LHCN-M2 (cell line): ENCODE results near the gene LINGO3. TPM values are rescaled to one million over a fixed set of nuclear protein-coding genes. Genes with fewer than 3 reads are reported as not detected.

Experiments used
- DNase-seq: peaks from one replicate; pipeline ENCODE4 v3.0.0-alpha.2; 2012; ENCODE audit warnings: low read depth
- total RNA-seq: library from RNA; depleted of rRNA; stranded (reverse); fragments of >200 nt; gene quantifications from 2 replicates; pipeline ENCODE4 v1.2.3, GENCODE V29; 2014

LINGO3 gene
- total RNA-seq, 1 experiment from 2014 or later: not detected

DNA sequence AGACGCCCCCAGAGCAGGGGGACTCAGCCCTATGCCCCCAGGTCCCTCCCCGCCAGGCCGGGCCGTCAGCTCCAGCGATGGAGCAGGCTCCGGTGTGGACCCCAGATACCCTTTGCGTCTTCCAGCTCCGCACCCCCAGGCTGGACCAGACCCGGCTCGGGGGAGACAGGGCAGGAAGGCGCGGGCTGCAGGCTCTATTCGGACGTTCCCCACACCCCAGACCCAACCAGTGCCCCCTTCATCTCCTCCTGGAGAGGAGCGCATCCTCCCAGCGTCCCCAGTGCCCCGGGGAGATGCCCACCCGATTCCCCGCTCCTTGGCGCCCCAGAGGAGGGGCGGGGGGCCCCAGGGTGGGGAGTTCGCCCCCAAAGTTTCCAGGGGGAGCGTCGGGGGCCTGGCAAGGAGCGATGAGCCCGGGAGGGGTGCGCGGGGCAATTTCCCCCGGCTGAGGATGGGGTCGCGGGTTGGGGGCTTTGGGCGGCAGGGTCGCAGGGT is 389 bp downstream of the LINGO3 start:
- no peak for DNase-seq

DNA sequence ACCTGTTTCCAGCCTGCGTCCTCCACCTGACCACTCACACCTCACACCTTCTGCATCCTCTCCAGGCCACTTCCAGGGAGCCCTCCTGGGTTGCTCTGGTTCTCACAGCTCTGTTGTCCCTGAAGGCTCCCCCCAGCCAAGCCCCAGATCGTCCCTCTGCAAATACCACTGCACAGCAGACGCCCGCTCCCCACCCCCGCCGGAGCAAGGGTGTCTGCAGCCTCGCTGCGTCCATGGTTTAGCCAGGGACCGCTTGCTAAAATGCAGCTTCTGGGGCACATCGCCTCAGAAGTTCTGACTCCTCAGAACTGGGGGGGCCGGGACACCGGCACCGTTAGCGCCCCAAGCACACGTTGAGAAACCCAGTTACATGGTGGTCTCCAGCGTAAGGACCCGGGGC is 983 bp downstream of the LINGO3 start:
- no peak for DNase-seq

DNA sequence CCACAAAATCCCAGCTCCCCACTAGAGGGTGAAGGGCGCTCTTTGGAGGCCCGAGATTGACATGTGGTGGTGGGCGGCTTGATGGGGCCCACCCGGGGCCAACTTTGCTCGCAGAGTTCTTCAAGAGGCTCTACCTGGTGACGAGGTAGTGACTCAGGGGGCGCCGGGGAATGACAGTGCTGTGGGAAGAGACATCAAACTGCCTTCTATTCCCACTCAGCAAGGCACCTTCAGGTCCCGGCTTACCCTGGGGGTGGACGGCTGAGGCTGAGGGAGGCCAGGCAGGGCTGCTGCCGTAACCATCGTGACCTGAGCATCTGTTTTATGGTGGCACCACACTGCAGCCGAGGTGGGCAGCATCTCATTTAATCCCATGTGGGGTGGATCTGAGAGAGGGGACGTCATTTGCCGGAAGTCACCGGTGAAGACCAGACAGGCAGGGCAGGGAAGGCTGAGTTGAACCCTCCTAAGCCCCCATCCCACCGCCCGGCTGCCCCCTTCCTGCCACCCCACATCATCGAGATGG is 1.6 kb downstream of the LINGO3 start:
- no peak for DNase-seq

DNA sequence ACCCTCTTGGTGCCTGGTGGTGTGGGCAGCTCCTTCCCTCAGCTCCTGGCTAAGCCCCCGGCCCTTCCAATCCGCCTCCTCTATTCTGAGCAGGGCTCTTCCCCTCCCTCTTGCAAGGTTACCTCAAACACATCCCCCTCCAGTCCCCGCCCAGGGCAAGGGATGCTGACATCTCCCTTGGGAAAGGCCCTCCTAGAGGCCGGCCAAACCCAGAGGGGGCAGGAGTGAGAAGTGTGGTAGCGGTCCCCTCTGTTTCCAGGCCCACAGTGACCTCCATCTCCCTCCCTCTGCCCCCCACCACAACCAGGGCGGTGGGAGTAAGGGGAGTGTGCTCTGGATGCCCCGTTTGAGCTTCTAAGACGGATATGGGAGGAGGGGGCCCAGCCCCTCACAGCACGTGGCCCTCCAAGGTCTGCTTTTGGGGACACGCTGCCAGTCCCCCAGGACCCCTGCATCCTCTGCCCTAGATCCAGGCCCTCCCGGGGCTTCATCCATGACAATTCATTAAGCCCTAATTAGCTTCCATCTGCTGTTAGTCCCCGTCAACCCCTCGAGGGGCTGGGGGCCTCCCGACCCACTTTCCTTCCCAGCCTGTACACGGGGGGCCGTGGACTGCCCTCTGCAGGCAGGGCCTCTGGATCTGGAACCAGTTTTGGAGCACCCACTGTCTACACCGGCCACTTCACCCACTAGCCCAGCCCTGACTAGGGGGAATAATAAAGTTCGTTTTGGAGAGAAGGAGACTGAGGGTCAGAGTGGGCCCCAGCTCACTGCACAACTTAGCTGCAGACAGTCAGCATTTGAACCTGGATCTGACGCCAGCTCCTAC is 2.3 kb downstream of the LINGO3 start:
- DNase-seq: no peak

DNA sequence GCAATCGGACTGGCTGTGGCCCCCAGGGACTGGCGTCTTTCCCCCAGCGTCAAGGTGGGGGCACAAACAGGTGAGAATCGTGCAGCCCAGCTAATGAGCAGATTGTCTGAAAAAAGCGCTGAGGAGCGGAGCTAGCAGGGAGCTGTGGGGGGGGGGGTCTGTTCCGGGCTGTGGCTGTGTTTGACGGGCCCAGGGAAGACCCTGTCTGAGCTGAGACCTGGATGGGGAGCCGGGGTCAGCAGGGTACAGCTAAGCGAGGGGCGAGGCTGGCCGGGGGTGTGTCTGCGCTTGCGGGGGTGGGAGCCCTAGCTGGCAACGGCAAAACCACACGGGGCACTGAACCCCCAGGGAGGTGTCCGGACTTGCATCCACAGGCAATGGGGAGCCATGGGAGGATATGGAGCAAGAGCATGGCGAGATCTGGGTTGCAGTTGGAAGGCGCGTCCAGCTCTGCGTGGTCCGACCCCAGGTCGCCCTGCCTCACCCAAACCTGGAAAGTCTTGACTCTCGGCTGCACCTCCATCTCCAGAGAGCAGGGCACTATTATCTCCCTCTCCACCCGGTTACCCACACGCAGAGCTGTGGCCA is 4.6 kb downstream of the LINGO3 start:
- no peak for DNase-seq

DNA sequence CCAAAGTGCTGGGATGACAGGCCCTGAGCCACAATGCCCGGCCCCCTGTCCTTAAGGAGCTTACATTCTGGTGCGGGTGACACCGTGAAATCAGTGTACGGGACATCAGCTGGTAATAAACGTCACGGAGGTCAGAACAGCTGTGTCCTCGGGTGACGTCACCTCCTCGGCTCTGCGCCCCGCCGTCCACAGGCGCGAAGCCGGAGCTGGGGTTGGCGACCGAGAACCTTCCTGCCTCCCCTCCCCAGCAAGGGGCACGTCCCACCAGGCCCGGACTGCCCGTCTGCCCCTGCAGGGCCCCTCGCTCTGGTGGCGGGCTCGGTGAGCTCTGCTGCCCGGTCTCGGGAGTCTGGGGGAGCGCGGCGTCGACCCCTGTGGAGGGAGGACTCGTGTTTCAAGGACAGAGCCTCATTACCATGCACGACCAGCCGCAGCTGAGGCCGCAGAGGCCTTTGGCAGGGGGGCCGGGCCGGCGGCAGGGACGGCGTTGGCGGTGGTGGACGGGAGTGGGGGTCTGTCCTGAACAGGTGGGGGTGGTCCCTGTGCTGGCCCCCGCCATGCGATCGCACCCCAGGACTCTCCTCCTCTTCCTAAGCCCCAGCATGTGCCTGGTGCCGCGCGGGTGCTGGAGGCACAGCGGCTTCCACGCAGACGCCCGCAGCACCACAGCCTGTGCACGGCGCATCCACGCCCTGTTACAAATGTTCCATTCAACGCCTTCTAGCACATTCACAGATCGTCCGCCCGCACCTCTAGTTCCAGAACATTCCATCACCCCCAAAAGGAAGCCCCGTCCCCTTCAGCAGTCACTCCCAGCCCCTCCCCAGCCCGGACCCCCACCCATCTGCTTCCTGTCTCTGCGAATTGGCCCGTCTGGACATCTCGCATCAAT is 5.4 kb downstream of the LINGO3 start:
- no peak for DNase-seq

DNA sequence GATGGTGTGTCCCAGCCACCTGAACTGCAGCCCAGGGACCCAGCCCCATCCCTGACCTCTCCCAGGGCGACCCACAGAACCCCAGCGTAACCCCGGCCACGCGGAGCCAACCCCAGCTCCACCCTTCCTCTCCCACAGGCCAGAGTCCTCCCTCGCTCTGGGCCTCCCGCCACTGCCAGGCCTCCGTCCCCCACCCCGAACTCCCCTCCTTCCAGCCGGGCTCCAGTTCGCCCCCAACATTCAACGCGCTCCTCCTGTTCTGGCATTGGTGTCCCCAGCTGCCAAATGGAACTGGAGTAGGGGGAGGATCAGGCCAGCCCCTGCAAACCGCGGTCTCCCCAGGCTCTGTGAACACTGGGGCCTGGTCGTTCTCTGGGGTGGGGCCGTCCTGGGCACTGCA is 7.4 kb downstream of the LINGO3 start:
- no peak for DNase-seq

DNA sequence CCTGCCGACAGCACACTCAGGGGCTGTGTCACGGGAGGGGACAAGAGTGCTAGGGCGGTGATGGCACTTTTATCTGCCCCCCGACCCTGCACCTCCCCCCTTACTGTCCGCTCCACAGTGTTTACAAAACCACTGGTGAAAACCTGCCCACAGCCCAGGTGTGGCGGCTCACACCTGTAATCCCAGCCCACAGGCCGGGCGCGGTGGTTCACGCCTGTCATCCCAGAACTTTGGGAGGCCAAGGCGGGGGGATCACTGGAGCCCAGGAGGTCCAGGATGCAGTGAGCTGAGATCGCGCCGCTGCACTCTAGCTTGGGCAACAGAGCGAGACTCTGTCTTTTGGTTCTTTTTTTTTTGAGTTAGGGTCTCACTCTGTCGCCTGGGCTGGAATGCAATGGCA is 11.8 kb downstream of the LINGO3 start:
- no peak for DNase-seq

DNA sequence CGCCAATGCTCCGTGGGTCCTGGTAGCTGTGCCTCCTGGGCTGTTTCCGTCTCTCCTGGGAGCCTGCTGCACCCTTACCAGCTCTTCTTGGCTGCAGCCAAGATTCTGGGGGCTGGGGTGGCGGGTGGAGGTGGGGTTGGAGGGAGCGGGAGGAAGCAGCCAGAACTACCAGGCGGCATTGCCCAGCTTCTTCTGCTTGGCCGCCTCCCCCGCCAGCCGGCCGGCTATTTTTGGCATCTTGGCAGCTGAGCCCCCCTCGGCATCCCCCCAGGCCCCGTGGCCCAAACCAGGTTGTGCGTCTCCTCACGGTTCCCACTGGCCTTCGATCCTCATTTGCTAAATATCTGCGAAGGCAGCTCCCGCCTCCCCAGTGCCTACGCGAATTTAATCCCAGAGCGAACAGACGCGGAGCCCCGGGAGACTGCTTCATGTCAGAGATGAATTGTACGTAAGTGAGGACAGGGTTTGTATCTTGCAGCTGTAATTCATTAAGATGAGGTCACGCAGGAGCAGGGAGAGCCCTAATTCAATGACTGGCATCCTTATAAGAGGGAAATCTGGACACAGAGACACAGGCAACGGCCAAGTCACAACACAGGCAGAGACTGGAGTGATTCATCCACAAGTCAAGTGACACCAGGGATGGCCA is 13.1 kb downstream of the LINGO3 start:
- DNase-seq: no peak

DNA sequence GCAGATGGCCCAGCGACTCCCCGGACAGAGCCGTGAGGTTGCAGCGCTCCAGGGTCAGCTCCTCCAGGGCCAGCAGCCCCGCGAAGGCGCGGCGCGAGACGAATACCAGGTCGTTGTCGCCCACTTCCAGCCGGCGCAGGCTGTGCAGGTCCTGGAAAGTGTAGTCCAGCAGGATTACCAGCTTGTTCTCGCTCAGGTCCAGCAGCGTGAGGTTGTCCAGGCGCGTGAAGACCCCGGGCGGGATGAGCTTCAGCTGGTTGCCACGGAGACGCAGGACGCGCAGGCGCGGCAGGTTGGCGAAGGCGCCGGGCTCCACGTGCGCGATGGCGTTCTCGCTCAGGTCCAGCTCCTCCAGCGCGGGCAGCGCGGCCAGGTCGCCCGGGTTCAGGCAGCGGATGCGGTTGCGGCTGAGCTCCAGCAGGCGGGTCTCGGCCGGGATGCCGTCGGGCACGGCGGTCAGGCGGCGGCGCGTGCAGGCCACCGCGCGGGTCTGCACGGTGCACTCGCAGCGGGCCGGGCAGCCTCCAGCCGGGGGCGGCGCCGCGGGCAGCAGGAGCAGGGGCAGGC is 16.7 kb downstream of the LINGO3 start:
- no peak for DNase-seq

DNA sequence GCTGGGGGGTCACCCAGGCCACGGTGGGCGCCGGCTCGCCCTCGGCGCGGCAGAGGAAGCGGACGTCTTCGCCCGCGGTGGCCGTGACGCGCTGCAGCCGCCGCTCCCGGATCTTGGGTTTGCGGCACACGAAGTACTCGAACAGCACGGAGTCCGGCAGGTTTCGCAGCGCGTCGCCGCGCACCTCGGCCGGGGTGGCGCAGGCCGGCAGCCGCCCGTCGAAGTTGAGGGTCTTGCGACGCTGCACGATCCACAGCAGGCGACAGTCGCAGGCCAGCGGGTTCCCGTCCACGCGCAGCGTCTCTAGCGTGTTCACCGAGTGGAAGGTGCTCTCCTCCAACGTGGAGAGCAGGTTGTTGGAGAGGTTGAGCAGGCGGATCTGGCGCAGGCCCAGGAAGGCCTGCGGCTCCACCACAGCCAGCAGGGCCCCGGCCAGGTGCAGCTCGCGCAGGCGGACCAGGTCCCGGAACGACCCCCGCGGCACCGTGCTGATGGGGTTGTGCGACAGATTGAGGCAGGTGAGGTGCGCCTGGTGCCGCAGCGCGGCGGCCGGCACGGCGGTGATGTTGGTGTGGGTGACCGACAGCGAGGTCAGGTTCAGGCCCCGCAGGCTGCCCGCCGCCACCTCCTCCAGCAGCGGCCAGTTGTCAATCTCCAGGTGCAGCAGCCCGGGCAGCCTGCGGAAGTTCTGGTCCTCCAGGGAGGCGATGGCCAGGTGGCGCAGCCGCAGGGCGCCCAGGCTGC is 17.3 kb downstream of the LINGO3 start:
- no peak for DNase-seq

DNA sequence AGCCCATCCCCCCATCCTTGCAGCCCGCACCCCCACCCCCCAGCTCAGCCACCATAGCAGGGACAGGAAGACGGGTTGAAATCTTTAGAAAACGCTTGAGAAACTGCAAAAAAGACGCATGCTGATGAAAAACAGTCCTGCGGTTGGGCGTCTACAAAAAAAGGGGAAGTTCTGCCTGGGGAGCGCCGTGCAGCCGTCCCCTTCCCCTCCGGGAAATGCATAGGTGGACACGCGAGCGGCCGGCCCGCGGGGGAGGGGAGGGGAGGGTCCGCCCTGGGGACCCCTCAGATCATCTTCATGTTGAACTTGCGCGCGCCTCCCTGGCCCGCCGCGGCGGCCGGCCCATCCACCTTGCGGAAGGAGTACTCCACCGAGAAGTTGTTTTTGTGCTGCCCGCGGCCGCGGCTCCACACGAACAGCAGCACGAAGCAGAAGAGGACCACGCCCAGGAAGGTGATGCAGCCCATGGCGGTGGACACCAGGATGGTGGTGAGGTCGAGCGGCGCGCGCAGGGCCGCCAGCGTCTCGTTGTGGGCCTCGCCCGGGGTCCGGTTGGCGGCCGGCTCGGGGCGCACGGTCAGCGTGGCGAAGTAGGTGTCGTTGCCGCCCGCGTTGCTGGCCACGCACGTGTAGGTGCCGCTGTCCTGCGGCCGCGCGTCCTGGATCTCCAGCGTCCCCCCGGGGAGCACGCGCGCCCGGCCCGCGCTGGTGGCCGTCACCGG is 18.1 kb downstream of the LINGO3 start:
- DNase-seq: no peak

DNA sequence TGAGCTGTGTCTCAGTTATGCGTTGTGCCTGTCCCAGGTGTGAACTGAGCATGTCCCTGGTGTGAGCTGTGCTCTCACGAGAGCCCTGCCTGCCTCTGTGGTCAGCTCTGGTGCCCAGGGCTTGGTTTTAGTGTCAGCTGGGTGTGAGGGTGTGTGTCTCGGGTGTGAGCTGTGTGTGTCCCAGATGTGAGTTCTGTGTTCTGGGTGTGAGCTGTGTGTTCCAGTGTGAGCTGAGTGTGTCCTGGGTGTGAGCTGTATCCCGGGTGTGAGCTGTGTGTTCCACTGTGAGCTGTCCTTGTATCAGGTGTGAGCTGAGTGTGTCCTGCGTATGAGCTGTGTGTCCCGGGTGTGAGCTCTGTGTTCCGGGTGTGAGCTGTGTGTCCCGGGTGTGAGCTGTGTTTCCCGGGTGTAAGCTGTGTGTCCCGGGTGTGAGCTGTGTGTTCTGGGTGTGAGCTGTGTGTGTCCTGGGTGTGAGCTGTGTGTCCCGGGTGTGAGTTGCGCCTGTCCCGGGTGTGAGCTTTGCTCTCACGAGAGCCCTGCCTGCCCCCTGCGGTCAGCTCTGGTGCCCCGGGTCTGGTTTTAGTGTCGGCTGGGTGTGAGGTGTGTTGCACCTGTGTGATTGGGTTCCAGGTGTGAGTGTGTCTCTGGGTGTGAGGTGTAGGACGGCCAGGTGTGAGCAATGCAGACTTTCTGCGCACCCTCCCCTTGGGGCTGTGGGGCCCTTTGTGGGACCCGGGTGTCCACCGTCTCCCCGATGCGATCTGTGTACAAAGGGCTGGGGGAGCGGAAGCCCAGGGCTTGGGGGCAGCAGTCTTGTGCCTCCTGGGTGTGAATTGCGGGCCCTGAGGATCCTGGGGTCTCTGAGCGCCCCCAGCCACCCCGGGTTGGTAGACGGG is 18.9 kb downstream of the LINGO3 start:
- no peak for DNase-seq

DNA sequence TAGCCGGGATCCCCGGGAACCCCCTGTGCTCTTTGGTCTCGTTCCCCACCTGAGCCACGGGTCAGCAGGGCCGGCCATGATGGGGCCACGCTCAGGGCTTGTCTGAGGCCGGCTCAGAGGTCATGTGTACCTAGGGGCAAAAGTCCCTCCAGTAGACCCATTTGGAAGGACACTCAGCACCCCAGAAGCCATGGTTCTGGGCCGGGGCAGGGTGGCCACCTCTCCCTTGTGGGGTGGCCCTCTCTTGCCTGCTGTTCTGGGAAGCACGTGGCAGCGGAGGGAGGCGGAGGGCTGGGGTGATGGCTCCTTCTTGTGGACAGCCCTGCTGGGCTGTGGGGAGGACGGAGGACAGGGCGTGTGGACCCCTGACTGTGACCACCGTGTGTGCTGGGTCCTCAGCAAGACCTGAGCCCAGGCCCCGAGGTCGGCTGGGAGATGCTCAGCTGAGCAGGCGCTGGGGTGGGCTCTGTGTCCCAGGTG is 19.6 kb downstream of the LINGO3 start:
- DNase-seq: no peak

DNA sequence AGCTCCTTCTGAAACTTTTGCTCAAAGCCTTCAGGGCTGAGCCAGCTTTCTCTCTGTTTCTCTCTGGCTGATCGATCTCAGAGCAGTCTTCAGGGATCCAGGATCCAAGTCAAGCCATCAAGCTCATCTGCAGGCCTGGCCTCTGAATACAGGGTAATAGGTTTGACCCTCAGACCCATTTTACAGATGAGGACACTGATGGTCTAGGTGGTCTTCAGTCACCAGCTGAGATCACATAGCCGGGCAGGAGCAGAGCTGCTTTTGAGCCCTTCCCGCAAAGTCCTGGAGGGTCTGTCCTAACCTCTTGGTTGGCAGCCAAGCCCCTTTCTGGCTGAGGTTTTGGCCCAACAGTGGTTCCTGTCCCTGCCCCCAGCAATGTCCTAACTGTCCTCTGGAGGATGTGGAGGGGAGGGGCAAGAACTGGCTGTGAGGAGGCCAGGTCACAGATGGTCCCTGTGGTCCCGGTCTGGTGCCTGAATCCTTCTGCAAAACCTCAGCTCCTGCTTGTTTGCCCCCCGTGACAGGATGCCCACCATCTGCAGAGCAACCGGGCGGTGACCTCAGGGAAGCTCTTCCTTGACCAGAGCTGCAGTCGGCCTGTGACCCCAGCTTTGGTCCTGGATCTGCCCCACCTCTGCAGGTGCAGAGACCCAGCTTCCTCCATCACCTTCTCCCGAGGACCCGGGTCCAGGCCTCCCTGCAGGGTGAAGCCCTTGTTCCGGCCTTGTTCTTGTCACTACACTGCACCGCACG is 20.2 kb downstream of the LINGO3 start:
- DNase-seq: no peak

DNA sequence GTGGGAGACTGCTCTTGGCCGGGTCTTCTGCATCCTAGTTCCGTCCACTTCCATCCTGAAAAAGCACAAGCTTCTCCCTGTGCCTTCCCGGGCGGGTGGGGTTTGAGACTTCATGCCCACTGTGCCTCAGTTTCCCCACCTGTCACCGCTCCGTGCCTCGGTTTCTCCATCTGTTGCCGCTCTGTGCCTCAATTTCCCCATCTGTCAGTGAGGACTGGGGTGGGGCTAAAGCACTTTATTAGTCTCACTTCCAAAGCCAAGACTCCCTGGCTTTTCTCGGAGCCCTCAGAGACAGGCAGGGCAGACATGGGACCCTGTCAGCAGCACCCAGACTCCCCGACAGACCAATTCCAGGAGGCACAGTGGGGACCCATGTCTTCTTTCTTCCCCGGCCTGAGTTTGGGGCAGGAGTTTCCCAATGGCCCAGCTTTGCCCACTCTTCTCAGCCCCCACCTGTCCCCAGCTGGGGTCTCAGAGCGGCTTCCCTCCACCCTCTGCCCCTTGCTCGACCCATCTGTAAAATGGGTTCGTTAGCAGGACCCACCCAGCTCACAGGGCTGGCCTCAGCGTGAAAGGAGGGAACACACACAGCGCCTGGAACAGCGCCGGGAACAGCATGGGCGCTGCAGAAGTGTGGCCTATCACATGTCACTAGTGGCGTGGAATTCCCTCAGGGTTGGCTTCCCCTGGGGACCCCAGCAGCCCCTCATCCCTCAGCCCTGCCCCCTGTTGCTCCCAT is 21.4 kb downstream of the LINGO3 start:
- DNase-seq: no peak
